ENCODE results near the gene FBXL3. TPM values are rescaled to one million over a fixed set of nuclear protein-coding genes. Genes with fewer than 3 reads are reported as not detected.

Gene FBXL3
- total and polyA plus RNA-seq, 2 of the 13 experiments (the other 11 are each of a cell fraction or from before 2014, with no cell fraction given) = 11.5 to 18.5 TPM

GRCh38 chr13:76974618-76974975 lies 52.4 kb downstream of the FBXL3 start:
- ChIA-PET CTCF (ENCODE audit: low intra/inter-chr PET ratio, low total read pairs) (no interaction called here), POLR2A (no interaction called here)
- TF ChIP-seq RFX1 (IDR thresholded peaks at IDR 0.05) (no peak), FOXK2 (IDR thresholded peaks at IDR 0.05) (no peak), ZNF496 (CRISPR knock-in tag; IDR thresholded peaks at IDR 0.05; ENCODE audit: insufficient replicate concordance) (no peak), REXO4 (CRISPR knock-in tag; IDR thresholded peaks at IDR 0.05; ENCODE audit: borderline replicate concordance) (no peak), ZNF234 (CRISPR knock-in tag; conservative IDR thresholded peaks at IDR 0.05) (no peak), TBX3 (IDR thresholded peaks at IDR 0.05; ENCODE audit: borderline replicate concordance) (no peak), MXD4 (CRISPR knock-in tag; IDR thresholded peaks at IDR 0.05) (no peak), MTF1 (CRISPR knock-in tag; IDR thresholded peaks at IDR 0.05) (no peak)
- TF ChIP-seq, protein P1, sequence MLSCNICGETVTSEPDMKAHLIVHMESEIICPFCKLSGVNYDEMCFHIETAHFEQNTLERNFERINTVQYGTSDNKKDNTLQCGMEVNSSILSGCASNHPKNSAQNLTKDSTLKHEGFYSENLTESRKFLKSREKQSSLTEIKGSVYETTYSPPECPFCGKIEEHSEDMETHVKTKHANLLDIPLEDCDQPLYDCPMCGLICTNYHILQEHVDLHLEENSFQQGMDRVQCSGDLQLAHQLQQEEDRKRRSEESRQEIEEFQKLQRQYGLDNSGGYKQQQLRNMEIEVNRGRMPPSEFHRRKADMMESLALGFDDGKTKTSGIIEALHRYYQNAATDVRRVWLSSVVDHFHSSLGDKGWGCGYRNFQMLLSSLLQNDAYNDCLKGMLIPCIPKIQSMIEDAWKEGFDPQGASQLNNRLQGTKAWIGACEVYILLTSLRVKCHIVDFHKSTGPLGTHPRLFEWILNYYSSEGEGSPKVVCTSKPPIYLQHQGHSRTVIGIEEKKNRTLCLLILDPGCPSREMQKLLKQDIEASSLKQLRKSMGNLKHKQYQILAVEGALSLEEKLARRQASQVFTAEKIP (CRISPR knock-in tag; IDR thresholded peaks at IDR 0.05; ENCODE audit: borderline replicate concordance) = no peak
- H3K4me3 ChIP-seq (replicated peaks in 1 of 3; ENCODE audit: insufficient read depth in 1 of 3, low read depth in 2 of 3, low read length in 3 of 3) = no peak overlapping the region
- no peaks in the 10 kb centered on the region for H3K79me2 ChIP-seq (ENCODE audit: insufficient read depth, low read length)
- H3K9ac ChIP-seq (ENCODE audit: insufficient read depth, low read depth, low read length) = no peak overlapping the region
- no peak overlapping the region for H3K27ac ChIP-seq (ENCODE audit: extremely low read length, insufficient read depth, low read length)
- no peaks in the 10 kb centered on the region for H4K20me1 ChIP-seq (ENCODE audit: insufficient read depth, low read length)
- no TSS peak for BruUV-seq (replicated peaks)
- H3K9me3 ChIP-seq (ENCODE audit: low read length) = no peaks in the 10 kb centered on the region
- ATAC-seq = no peak
- in situ Hi-C loops (cut with HindIII; ENCODE audit: extremely low pct_ligation_motif_present, low pct_unique_long_range_greater_than_20kb) = no loop called here
- no peak for FAIRE-seq
- intact Hi-C loops (cut with micrococcal nuclease; ENCODE audit: unreplicated experiment) = no loop called here
- peaks cover 0 to 35% of the 10 kb centered on the region in 2 experiments; a peak in 1 of 5 replicates for H3K27me3 ChIP-seq (ENCODE audit: control insufficient read depth in 1 of 2, insufficient read depth in 2 of 2, low read length in 2 of 2)
- no peaks in the 10 kb centered on the region for H3K4me1 ChIP-seq (ENCODE audit: insufficient read depth, low read length)
- no peak overlapping the region for H3K4me2 ChIP-seq (ENCODE audit: low read depth, low read length)
- no peak overlapping the region for H2AFZ ChIP-seq (ENCODE audit: low read length)
- WGBS (ENCODE audit: low lambda C conversion rate) = 3% methylated on average over 3 of the region's 3 CpGs
- DNase-seq (ENCODE audit: low spot score) = no peak
- no peaks in the 10 kb centered on the region for H3K36me3 ChIP-seq (replicated peaks in 1 of 2; ENCODE audit: control insufficient read depth in 1 of 2, insufficient read depth in 2 of 2, low read length in 2 of 2)

Measured in HepG2 (cell line).